SK-N-MC (cell line): ENCODE data around the gene TJP1.

Source experiments
- EZH2 ChIP-seq: fragments of 200-600 bp; sonication (generic); IDR thresholded peaks from one replicate; pipeline ENCODE4 v1.6.1; 2017; ENCODE audit warnings: antibody characterized with exemption
- POLR2AphosphoS5 ChIP-seq: IDR thresholded peaks from 2 replicates; pipeline ENCODE4 v1.6.1; 2012; ENCODE audit warnings: mild to moderate bottlenecking, low read depth, low read length, borderline replicate concordance

DNA sequence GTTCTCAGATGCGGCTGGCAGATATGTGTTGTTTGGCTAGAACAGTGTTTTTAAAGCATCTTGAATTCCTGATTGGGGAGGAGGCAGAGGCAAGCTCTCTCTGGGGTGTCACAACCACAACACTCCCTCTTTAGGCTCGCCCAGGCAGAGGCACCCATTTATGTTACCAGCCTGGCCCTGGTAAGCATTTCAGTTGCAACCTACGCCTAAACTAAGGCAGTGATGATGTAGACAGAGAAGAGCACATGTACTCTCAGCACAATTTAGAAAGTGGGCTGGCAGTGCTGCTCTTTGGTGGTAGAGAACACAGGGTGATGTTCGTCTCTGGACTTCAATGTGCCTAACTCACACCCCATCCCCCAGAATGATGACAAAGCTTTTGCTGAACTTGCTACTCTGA lies 41.2 kb upstream of the TJP1 start:
- TF ChIP-seq EZH2 (no peak), POLR2AphosphoS5 (no peak)
